Epithelial cell of esophagus (primary cell): Measurements from ENCODE around the gene VDR.

Experiments used
- DNase-seq: peaks from one replicate; pipeline ENCODE4 v3.0.0; 2010; ENCODE audit warnings: low read depth
- H3K4me3 ChIP-seq: 2 replicates; pipeline ENCODE4 v1.5.1; 2011; ENCODE audit warnings: mild to moderate bottlenecking, low read length, control low read depth
- TF ChIP-seq, protein P1 (sequence below): IDR thresholded peaks from 2 replicates; pipeline ENCODE4 v1.5.1; 2011; ENCODE audit warnings: low read depth, mild to moderate bottlenecking, low read length, control low read depth, inconsistent platforms; ENCODE audit not compliant: insufficient read depth; ENCODE audit errors: missing control alignments

VDR gene

DNA sequence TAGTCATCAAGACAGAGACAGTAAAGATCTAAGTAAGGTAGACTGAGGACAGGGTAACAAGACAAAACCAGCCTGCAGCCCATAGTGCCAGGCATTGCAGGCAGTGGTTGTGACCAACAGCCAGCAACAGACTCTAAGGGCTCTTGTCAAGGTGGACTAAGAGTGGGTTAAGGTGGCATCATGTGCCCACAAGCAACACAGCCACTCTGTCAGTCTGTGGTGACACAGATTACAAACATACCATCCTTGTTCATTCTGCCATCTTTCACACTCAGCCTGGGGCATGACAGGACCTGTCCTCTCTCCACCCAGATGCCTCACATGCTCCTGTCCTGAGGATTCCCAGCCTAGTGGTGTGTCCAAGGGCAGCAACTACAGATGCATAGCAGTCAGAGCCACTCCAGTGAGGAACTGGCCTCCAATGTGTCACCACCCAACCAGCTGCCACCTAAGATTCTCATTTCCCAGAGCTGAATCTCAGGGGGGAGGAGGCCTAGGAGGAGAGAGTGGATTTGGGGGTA is 28.3 kb downstream of the VDR start:
- no peak overlapping the region for H3K4me3 ChIP-seq
- peak; percentile 94 for DNase-seq
- TF ChIP-seq, protein P1, sequence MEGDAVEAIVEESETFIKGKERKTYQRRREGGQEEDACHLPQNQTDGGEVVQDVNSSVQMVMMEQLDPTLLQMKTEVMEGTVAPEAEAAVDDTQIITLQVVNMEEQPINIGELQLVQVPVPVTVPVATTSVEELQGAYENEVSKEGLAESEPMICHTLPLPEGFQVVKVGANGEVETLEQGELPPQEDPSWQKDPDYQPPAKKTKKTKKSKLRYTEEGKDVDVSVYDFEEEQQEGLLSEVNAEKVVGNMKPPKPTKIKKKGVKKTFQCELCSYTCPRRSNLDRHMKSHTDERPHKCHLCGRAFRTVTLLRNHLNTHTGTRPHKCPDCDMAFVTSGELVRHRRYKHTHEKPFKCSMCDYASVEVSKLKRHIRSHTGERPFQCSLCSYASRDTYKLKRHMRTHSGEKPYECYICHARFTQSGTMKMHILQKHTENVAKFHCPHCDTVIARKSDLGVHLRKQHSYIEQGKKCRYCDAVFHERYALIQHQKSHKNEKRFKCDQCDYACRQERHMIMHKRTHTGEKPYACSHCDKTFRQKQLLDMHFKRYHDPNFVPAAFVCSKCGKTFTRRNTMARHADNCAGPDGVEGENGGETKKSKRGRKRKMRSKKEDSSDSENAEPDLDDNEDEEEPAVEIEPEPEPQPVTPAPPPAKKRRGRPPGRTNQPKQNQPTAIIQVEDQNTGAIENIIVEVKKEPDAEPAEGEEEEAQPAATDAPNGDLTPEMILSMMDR, result peak; percentile 45

DNA sequence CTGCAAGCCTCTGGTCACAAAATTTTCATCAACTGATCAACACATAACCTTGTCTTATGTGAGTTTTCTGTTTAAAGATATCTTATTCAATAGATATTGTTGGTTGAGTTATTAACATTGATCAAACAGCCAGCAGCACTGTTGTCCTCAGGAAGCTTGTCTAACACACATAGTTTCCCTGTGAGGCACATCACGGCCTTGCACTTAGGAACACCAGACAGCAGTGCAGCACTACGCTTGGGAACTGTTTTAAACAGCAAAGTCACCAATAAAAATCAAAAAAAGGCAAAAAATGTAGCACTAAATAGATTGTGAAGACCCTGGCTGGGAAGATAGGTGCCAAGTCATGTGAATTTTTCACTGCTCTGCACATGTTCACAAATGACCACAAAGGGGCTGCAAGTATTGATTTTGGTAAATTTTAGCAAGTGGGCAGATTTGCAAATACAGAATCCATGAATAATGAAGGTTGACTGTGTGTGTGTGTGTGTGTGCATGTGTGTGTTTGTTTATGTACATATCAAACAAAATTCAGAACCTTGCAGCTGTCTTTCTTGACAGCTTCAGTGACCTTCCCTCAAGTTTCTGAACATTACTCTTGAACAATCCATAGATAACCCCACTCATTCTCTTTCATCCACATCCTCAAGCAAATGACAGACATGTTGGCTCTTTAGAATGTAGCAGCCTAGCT is 28.9 kb downstream of the VDR start:
- DNase-seq, result no peak
- no peak overlapping the region for H3K4me3 ChIP-seq

DNA sequence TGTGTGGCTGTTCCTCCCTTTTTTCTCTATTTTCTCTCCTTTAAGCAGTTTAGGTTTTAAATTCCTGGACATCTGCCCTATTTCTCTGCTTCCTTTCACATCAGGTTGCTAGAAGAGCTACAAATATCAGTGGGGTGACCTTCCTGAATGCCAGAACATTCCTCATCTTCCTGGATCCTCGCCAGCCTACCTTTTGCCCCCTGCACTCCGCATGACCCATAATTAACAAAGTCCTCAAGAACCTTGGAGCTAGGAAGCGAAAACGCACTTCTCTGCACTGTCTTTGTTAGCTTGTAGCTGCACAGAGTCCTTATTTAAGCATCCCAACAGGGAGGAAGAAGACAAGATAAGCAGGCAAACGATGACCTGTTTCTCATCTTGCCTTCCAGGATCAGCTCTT is 30.5 kb downstream of the VDR start:
- no peak for DNase-seq
- no peak overlapping the region for H3K4me3 ChIP-seq

More for the DNA sequence above, 28.9 kb downstream of the VDR start:
- TF ChIP-seq, protein P1, result no peak

DNA sequence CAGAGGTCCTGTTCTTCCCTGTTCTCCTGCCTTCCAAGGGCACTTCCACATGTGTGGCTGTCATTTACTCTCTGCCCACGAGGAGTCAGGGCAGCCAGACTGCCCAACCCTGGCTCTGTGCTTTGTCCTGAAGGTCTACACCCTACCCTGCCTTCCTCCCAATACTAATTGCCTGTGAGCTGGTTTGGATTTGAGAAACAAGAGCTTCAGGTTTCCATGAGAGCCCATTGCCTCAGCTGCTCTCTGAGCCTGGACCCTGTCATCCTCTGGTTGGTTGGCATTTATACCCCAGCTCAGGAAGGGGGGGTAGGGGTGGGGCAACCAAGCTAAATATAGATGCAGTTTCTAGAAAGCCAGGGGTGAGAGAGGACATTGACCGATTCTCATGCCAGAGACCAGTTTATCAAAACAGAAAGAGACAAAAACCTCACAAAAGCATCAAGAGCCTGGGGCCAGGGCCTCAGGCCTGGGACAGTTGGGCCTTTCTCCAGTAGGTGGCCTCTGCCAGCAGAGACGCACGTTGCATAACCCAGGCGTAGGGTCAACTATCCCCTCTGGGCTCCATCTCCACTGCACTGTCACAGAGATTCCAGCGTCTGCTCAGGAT is 34.5 kb downstream of the VDR start:
- no peak overlapping the region for H3K4me3 ChIP-seq
- no peak for DNase-seq

More for the DNA sequence above, 30.5 kb downstream of the VDR start:
- TF ChIP-seq, protein P1, result no peak

DNA sequence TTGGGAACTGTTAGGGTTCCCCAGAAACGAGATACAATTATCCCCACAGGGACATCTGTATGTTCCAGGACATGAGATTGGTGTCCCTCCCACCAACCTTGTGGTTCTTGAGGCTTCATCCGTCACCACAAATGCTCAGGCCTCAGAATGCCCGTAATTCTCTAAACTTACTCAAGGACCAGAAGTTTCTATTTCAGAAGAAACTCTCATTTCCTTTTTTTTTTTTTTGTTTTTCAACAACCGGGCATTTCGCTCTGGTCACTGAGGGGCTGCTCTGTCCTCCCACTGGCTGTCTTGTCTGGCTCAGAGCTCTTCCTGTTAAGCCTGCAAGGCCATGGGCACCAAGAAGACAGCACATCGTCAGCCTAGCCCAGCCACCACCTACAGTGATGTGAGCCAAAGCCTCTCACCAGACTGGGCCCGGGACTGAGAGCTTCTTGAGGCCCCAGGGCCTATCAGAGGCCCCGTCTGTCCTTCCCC is 36.2 kb downstream of the VDR start:
- TF ChIP-seq, protein P1, result no peak
- no peak for DNase-seq
- H3K4me3 ChIP-seq, result no peak overlapping the region

More for the DNA sequence above, 34.5 kb downstream of the VDR start:
- TF ChIP-seq, protein P1, result peak; percentile 18

DNA sequence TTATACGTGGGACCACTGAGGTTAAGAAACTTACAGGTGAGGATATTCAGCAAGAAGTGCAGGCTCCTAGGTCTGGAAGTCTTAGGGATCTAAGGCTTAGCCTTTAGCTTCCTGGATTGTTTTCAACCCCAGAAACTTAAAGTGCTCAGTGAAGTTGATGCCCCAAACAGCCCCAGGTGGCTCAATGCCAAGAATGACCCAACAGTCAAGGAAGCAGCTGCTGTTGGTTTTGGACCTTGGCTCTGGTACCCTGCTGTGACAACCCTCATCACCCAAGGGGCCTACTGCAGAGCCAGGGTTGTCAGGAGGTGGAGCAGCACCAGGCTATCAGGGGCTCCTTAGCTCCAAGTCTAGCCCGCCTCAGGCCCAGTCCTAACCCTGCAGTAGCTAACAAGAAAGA is 36.8 kb downstream of the VDR start:
- H3K4me3 ChIP-seq, result no peak overlapping the region
- TF ChIP-seq, protein P1, result no peak
- DNase-seq, result no peak
